ENCODE data around the gene CFAP61.

DNA sequence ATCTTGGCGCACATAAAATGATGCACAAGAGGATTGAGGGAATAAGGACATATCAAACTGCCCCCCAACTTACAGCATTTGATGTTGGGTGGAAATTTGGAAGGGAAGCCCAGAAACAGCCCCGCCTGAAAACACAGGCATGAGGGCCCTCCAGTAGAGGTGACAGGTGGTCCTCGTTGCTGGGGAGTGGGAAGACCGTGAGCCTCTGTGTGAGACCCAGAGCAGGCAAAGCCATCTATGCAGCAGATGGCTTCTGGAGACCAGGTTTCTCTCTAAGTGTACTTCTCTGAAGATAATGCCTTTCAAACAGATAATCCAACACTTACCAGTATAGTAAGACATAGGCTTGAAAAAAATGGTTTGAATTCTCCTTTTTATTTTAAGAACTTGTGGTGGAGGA is 183.3 kb downstream of the CFAP61 start:
- TF ChIP-seq POLR2A (IDR thresholded peaks at IDR 0.05) (no peak), CTCF (IDR thresholded peaks at IDR 0.05) (no peak), EP300 (IDR thresholded peaks at IDR 0.05) (no peak)
